ENCODE results near the gene ARF1. TPM values are rescaled to one million over a fixed set of nuclear protein-coding genes. Genes with fewer than 3 reads are reported as not detected.

Gene ARF1
- polyA plus RNA-seq, 4 donors, result 326 to 381 (median 336) TPM

GRCh38 chr1:228084325-228084724 lies 1.8 kb downstream of the ARF1 start:
- no peak for DNase-seq (ENCODE audit: low read depth in 4 of 4, low spot score in 3 of 4)

- no peak for DNase-seq (ENCODE audit: low read depth in 4 of 4, low spot score in 3 of 4)
These were observed 2.3 kb downstream of the ARF1 start for GRCh38 chr1:228084797-228085196.

GRCh38 chr1:228085287-228085951 lies 2.9 kb downstream of the ARF1 start:
- DNase-seq (ENCODE audit: low read depth in 4 of 4, low spot score in 3 of 4), result no peak

GRCh38 chr1:228087771-228088251 lies 5.3 kb downstream of the ARF1 start:
- DNase-seq (ENCODE audit: low read depth in 4 of 4, low spot score in 3 of 4), result no peak

GRCh38 chr1:228088586-228089498 lies 6.3 kb downstream of the ARF1 start:
- DNase-seq (ENCODE audit: low read depth in 4 of 4, low spot score in 3 of 4), result no peak

- no peak for DNase-seq (ENCODE audit: low read depth in 4 of 4, low spot score in 3 of 4)
These were observed 7.2 kb downstream of the ARF1 start for GRCh38 chr1:228089519-228090380.

- no peak for DNase-seq (ENCODE audit: low read depth in 4 of 4, low spot score in 3 of 4)
These were observed 8.1 kb downstream of the ARF1 start for GRCh38 chr1:228090613-228091081.

GRCh38 chr1:228091084-228091483 lies 8.6 kb downstream of the ARF1 start:
- no peak for DNase-seq (ENCODE audit: low read depth in 4 of 4, low spot score in 3 of 4)

- DNase-seq (ENCODE audit: low read depth in 4 of 4, low spot score in 3 of 4), result no peak
These were observed 10.0 kb downstream of the ARF1 start for GRCh38 chr1:228092342-228093049.

GRCh38 chr1:228093050-228093906 lies 10.8 kb downstream of the ARF1 start:
- DNase-seq (ENCODE audit: low read depth in 4 of 4, low spot score in 3 of 4), result no peak

GRCh38 chr1:228094432-228095016 lies 12.0 kb downstream of the ARF1 start:
- DNase-seq (ENCODE audit: low read depth in 4 of 4, low spot score in 3 of 4), result no peak

- no peak for DNase-seq (ENCODE audit: low read depth in 4 of 4, low spot score in 3 of 4)
These were observed 12.7 kb downstream of the ARF1 start for GRCh38 chr1:228095161-228095560.

GRCh38 chr1:228095938-228096337 lies 13.4 kb downstream of the ARF1 start:
- no peak for DNase-seq (ENCODE audit: low read depth in 4 of 4, low spot score in 3 of 4)

GRCh38 chr1:228096416-228097332 lies 14.2 kb downstream of the ARF1 start:
- DNase-seq (ENCODE audit: low read depth in 4 of 4, low spot score in 3 of 4), result no peak

- no peak for DNase-seq (ENCODE audit: low read depth in 4 of 4, low spot score in 3 of 4)
These were observed 15.0 kb downstream of the ARF1 start for GRCh38 chr1:228097333-228098081.

GRCh38 chr1:228098323-228098931 lies 15.9 kb downstream of the ARF1 start:
- DNase-seq (ENCODE audit: low read depth in 4 of 4, low spot score in 3 of 4), result no peak

- no peak for DNase-seq (ENCODE audit: low read depth in 4 of 4, low spot score in 3 of 4)
These were observed 16.8 kb downstream of the ARF1 start for GRCh38 chr1:228099331-228099732.

All from right renal pelvis (tissue), 4 donors.